NB4 (cell line): ENCODE measurements around the gene DUSP7.
"Not testable (repeated sequence)": the region's sequence is repeated elsewhere in the genome, so short reads cannot be mapped to it uniquely, and the experiment has no call there.

Experiments used
- DNase-seq: peaks from one replicate; pipeline ENCODE4 v3.0.0; 2010; ENCODE audit warnings: low read depth
- H3K4me3 ChIP-seq: one replicate; pipeline ENCODE4 v1.5.1; 2011; ENCODE audit warnings: mild to moderate bottlenecking, low read depth, low read length, moderate library complexity
- MYC ChIP-seq: IDR thresholded peaks from 2 replicates; pipeline ENCODE4 v1.6.1; 2011; ENCODE audit warnings: low read depth, low read length
- POLR2A ChIP-seq: IDR thresholded peaks from 2 replicates; pipeline ENCODE4 v1.6.1; 2011; ENCODE audit warnings: mild to moderate bottlenecking; ENCODE audit not compliant: insufficient read length; ENCODE audit errors: extremely low read depth
- TF ChIP-seq, protein P1 (sequence below): IDR thresholded peaks from one replicate; pipeline ENCODE4 v1.5.1; 2012; ENCODE audit warnings: low read depth, low read length
- TF ChIP-seq, protein P2 (sequence below): IDR thresholded peaks from 2 replicates; pipeline ENCODE4 v1.6.1; 2011; ENCODE audit warnings: low read depth, low read length

The DUSP7 gene

DNA sequence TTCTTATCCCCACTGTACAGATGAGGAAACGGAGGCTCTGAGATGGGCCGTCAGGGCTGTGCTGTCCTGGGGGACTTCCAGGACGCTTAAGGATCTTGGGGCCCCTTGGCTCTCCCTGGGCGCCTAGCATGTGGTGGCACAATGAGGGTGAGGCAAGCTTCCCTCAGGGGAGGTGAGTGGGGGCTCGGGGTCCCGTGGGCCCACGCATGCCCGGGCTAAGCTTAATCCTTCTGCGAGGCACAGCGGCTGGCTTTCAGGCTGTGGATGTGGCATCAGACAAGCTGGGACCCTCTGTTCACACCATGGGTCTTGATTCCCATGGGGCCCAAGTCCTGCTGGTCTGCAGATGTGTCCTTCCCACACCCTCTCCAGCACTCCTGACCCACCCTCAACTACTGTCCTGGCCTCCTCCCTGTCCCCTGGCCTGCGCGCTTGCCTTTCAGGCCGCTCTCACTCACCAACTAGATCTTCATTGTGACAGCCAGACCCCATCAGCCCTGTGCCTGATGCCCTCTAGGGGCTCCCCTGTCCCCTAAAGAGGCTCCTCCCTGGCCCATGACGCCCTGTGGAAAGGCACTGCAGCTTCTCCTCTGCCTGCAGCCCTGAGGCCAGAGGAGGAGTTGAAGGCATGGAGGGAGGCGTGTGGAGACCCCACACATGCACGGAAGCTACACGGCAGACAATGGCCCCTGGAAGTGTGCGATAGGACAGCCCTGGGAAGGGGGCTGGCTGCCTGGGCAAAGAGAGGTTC is 11.3 kb downstream of the DUSP7 start:
- no peak overlapping the region for H3K4me3 ChIP-seq
- TF ChIP-seq, protein P1, sequence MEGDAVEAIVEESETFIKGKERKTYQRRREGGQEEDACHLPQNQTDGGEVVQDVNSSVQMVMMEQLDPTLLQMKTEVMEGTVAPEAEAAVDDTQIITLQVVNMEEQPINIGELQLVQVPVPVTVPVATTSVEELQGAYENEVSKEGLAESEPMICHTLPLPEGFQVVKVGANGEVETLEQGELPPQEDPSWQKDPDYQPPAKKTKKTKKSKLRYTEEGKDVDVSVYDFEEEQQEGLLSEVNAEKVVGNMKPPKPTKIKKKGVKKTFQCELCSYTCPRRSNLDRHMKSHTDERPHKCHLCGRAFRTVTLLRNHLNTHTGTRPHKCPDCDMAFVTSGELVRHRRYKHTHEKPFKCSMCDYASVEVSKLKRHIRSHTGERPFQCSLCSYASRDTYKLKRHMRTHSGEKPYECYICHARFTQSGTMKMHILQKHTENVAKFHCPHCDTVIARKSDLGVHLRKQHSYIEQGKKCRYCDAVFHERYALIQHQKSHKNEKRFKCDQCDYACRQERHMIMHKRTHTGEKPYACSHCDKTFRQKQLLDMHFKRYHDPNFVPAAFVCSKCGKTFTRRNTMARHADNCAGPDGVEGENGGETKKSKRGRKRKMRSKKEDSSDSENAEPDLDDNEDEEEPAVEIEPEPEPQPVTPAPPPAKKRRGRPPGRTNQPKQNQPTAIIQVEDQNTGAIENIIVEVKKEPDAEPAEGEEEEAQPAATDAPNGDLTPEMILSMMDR: peak; percentile 25
- no peak for TF ChIP-seq MYC
- peak; percentile 43 for DNase-seq

DNA sequence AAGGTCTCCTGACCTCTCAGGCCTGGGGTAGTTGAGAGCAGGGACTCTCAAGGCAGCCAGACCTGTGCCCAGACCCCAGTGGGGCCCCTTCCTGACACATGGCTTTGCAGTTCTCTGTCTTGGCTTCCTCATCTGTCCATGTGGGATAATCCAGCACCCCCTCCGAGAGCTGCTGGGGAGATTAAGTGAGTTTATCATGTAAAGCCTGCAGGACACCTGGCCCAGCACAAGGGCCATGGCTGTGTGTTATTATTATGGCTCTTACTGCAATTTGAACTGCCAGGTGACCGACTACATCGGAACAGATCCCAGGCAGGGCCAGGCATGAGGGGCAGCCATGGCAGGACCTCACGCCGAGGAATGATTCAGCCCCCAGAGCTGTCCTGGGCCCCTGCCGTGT is 12.6 kb downstream of the DUSP7 start:
- no peak for DNase-seq
- no peak overlapping the region for H3K4me3 ChIP-seq
- TF ChIP-seq POLR2A: no peak
- TF ChIP-seq, protein P1: no peak

DNA sequence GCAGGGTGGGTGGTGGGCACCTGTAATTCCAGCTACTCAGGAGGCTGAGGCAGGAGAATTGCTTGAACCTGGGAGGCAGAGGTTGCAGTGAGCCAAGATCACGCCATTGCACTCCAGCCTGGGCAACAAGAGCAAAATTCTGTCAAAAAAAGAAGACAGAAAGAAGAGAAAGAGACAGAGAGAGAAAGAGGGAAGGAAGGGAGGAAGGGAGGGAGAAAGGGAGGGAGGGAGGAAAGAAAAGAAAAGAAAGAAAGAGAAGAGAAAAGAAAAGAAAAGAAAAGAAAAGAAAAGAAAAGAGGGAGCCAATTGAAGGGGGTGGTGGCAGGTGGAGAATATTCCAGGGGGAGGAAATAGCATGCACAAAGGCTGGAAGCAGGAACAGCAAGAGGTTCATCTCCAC is 13.3 kb downstream of the DUSP7 start:
- not testable (repeated sequence) for H3K4me3 ChIP-seq, DNase-seq

DNA sequence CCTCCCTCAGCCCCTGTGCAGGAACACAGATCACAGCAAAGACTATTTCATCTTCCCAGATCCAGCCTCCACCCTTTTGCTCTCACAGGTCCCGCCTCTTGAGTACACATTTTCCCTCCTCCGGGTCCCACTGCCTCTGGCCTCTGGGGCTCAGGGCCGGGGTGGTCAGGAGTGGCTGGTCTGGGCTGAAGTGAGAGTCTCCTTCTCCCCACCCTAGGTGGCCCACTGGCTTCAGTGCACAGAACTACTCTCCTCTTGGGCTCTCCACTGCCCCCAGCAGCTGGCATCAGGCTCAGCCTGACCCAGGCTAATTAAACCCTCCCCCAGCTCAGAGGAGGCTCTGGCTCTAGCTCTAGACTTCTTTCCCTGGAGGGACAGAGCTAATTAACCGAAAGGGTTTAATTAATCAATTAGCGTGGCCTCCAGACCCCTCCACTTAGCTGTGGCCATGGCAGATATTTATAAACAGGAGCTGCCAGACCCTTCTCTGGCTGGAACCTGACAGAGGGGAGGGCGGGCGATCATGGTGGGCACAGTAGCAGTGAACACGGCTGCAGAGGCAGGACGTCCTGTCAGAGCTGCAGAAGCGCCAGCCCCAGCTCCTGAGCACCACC is 15.1 kb downstream of the DUSP7 start:
- DNase-seq: peak; percentile 42

DNA sequence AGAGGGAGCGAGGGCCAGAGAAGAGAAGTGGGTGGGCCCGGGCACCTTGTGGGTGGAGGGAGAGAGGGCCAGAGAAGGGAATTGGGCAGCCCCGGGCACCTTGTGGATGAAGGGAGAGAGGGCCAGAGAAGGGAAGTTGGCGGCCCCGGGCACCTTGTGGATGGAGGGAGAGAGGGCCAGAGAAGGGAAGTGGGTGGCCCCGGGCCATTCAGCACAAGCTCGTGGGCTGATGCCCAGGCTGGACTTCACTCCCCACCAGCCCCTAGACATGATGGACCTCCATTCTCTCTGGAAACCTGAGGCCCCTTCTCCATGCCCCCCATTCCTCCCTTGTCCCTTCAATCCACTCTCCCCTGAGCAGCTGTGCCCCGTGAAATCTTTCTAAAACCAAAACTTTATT is 15.8 kb downstream of the DUSP7 start:
- DNase-seq: no peak
- TF ChIP-seq POLR2A (no peak), MYC (no peak)
- TF ChIP-seq, protein P2, sequence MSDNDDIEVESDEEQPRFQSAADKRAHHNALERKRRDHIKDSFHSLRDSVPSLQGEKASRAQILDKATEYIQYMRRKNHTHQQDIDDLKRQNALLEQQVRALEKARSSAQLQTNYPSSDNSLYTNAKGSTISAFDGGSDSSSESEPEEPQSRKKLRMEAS: no peak
- TF ChIP-seq, protein P1: no peak
- H3K4me3 ChIP-seq: no peak overlapping the region

More for the DNA sequence above, 15.1 kb downstream of the DUSP7 start:
- TF ChIP-seq, protein P1: peak; percentile 38
- TF ChIP-seq POLR2A: no peak
- no peak overlapping the region for H3K4me3 ChIP-seq

DNA sequence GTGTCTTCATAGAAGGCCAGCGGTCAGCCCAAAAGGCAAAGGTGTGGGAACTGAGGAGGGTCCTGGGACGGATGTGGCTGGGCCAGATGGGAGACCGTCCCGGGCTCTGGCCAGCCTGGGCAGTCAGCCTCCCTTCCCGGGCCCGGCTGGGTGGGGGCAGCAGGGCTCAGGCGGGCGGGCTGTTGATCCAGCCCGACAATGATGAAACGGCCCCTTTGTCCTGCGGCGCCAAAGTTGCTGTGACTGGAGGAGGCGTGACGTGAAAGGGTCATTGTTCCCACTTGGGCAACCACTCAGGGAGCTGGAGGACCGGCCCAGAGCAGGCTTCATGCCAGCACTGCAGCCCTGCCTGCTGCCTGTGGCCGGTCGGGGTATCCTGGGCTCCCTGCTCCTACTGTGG is 16.5 kb downstream of the DUSP7 start:
- TF ChIP-seq POLR2A: no peak
- TF ChIP-seq, protein P2: no peak
- DNase-seq: no peak
- no peak overlapping the region for H3K4me3 ChIP-seq

DNA sequence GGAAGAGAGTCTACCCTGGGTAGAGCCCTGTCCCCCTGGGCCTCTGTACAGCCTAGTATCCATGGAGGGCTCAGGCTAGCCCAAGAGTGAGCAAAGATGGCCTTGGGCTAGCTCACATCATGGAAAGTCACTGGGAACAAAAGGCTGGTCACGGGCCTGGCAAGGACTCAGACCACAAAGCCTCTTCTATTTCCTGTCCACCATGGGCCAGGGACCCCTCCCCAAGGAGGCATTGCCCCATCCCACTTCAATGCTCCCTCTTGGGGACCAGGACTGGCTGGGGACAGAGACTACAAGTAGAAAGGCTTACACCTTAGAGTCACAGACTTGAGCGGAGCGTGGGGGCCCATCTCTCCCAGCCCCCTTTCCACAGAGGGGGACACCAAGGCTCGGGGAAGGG is 16.9 kb downstream of the DUSP7 start:
- TF ChIP-seq, protein P2: no peak
- TF ChIP-seq POLR2A (no peak), MYC (no peak)
- TF ChIP-seq, protein P1: no peak
- DNase-seq: no peak
- H3K4me3 ChIP-seq: no peak overlapping the region
